Measurements from ENCODE around the gene AMIGO2.
"Not testable (repeated sequence)": the region's sequence is repeated elsewhere in the genome, so short reads cannot be mapped to it uniquely, and the experiment has no call there.

AMIGO2 gene

GRCh38 chr12:47053961-47054360 lies 25.8 kb downstream of the AMIGO2 start:
- no peak overlapping the region for H3K4me3 ChIP-seq (ENCODE audit: control insufficient read depth, low read depth, low read length)
- no peak for TF ChIP-seq CTCF (IDR thresholded peaks at IDR 0.05; ENCODE audit: control insufficient read depth, insufficient read depth, low read depth, low read length, missing control alignments)
- DNase-seq (ENCODE audit: low read depth): no peak

GRCh38 chr12:47052274-47052673 lies 27.5 kb downstream of the AMIGO2 start:
- DNase-seq (ENCODE audit: low read depth): no peak
- no peak for TF ChIP-seq CTCF (IDR thresholded peaks at IDR 0.05; ENCODE audit: control insufficient read depth, insufficient read depth, low read depth, low read length, missing control alignments)
- H3K4me3 ChIP-seq (ENCODE audit: control insufficient read depth, low read depth, low read length): no peak overlapping the region

GRCh38 chr12:47051291-47051690 lies 28.5 kb downstream of the AMIGO2 start:
- DNase-seq (ENCODE audit: low read depth); H3K4me3 ChIP-seq (ENCODE audit: control insufficient read depth, low read depth, low read length): not testable (repeated sequence)

- H3K4me3 ChIP-seq (ENCODE audit: control insufficient read depth, low read depth, low read length): no peak overlapping the region
- DNase-seq (ENCODE audit: low read depth): no peak
- TF ChIP-seq CTCF (IDR thresholded peaks at IDR 0.05; ENCODE audit: control insufficient read depth, insufficient read depth, low read depth, low read length, missing control alignments): no peak
Measured at GRCh38 chr12:47048541-47048940, 31.2 kb downstream of the AMIGO2 start.

- TF ChIP-seq CTCF (IDR thresholded peaks at IDR 0.05; ENCODE audit: control insufficient read depth, insufficient read depth, low read depth, low read length, missing control alignments): no peak
- DNase-seq (ENCODE audit: low read depth): no peak
- H3K4me3 ChIP-seq (ENCODE audit: control insufficient read depth, low read depth, low read length): no peak overlapping the region
Measured at GRCh38 chr12:47041327-47041726, 38.4 kb downstream of the AMIGO2 start.

GRCh38 chr12:47039756-47040155 lies 40.0 kb downstream of the AMIGO2 start:
- no peak for TF ChIP-seq CTCF (IDR thresholded peaks at IDR 0.05; ENCODE audit: control insufficient read depth, insufficient read depth, low read depth, low read length, missing control alignments)
- no peak overlapping the region for H3K4me3 ChIP-seq (ENCODE audit: control insufficient read depth, low read depth, low read length)
- DNase-seq (ENCODE audit: low read depth): no peak

- TF ChIP-seq CTCF (IDR thresholded peaks at IDR 0.05; ENCODE audit: control insufficient read depth, insufficient read depth, low read depth, low read length, missing control alignments): no peak
Measured at GRCh38 chr12:47039079-47039478, 40.7 kb downstream of the AMIGO2 start.

More at GRCh38 chr12:47039079-47039478, 40.7 kb downstream of the AMIGO2 start:
- no peak for DNase-seq (ENCODE audit: low read depth)
- no peak overlapping the region for H3K4me3 ChIP-seq (ENCODE audit: control insufficient read depth, low read depth, low read length)
